ENCODE results near the gene SRCAP.

Gene SRCAP

GRCh38 chr16:30665155-30665829 is 33.7 kb upstream of the SRCAP start:
- Histone ChIP-seq H3K4me1 (ENCODE audit: insufficient read depth, low read length, poor library complexity, severe bottlenecking) (peaks cover 21% of the 10 kb centered on the region), H3K4me3 (ENCODE audit: low read length, poor library complexity, severe bottlenecking) (no peak overlapping the region), H3K27me3 (ENCODE audit: insufficient read depth, low read length, poor library complexity, severe bottlenecking) (no peaks in the 10 kb centered on the region), H4K20me1 (ENCODE audit: insufficient read depth, low read length, poor library complexity, severe bottlenecking) (peaks cover 41% of the 10 kb centered on the region), H3K9me2 (replicated peaks; ENCODE audit: low read depth, low read length) (no peaks in the 10 kb centered on the region), H3K79me2 (ENCODE audit: insufficient read depth, low read length) (peaks cover 50% of the 10 kb centered on the region), H3F3A (ENCODE audit: low read depth) (no peaks in the 10 kb centered on the region), H3K36me3 (ENCODE audit: insufficient read depth, low read length) (peaks cover 82% of the 10 kb centered on the region; the same call in 1 of the 2 replicates), H3K9ac (ENCODE audit: low read depth, low read length, poor library complexity, severe bottlenecking) (no peak overlapping the region), H3K9me3 (ENCODE audit: insufficient read depth, low read depth, low read length) (no peaks in the 10 kb centered on the region), H3K4me2 (ENCODE audit: low read depth, low read length, poor library complexity, severe bottlenecking) (no peak overlapping the region), H2AFZ (ENCODE audit: low read length) (no peak overlapping the region)
- no peak for TF ChIP-seq CTCF (conservative IDR thresholded peaks at IDR 0.05; ENCODE audit: low read length)
- no peak for TF ChIP-seq EZH2phosphoT487 (IDR thresholded peaks at IDR 0.05; ENCODE audit: borderline replicate concordance)

GRCh38 chr16:30665830-30666190 is 33.2 kb upstream of the SRCAP start:
- Histone ChIP-seq H4K20me1 (ENCODE audit: insufficient read depth, low read length, poor library complexity, severe bottlenecking) (peaks cover 36% of the 10 kb centered on the region), H3K9ac (ENCODE audit: low read depth, low read length, poor library complexity, severe bottlenecking) (no peak overlapping the region), H3K4me3 (ENCODE audit: low read length, poor library complexity, severe bottlenecking) (no peak overlapping the region), H3K36me3 (ENCODE audit: insufficient read depth, low read length) (peaks cover 83% of the 10 kb centered on the region; the same call in 1 of the 2 replicates), H3K9me3 (ENCODE audit: insufficient read depth, low read depth, low read length) (no peaks in the 10 kb centered on the region), H3K27me3 (ENCODE audit: insufficient read depth, low read length, poor library complexity, severe bottlenecking) (no peaks in the 10 kb centered on the region), H2AFZ (ENCODE audit: low read length) (no peak overlapping the region), H3K4me1 (ENCODE audit: insufficient read depth, low read length, poor library complexity, severe bottlenecking) (peaks cover 16% of the 10 kb centered on the region), H3F3A (ENCODE audit: low read depth) (no peaks in the 10 kb centered on the region), H3K4me2 (ENCODE audit: low read depth, low read length, poor library complexity, severe bottlenecking) (no peak overlapping the region), H3K79me2 (ENCODE audit: insufficient read depth, low read length) (peaks cover 45% of the 10 kb centered on the region), H3K9me2 (replicated peaks; ENCODE audit: low read depth, low read length) (no peaks in the 10 kb centered on the region)
- no peak for TF ChIP-seq CTCF (conservative IDR thresholded peaks at IDR 0.05; ENCODE audit: low read length)
- TF ChIP-seq EZH2phosphoT487 (IDR thresholded peaks at IDR 0.05; ENCODE audit: borderline replicate concordance), result no peak

- peaks cover 77% of the 10 kb centered on the region; the same call in 1 of the 2 replicates for H3K36me3 ChIP-seq (ENCODE audit: insufficient read depth, low read length)
- H3K9me3 ChIP-seq (ENCODE audit: insufficient read depth, low read depth, low read length), result no peaks in the 10 kb centered on the region
- H3K4me1 ChIP-seq (ENCODE audit: insufficient read depth, low read length, poor library complexity, severe bottlenecking), result peaks cover 7% of the 10 kb centered on the region
- peaks cover 36% of the 10 kb centered on the region for H3K79me2 ChIP-seq (ENCODE audit: insufficient read depth, low read length)
- TF ChIP-seq CTCF (conservative IDR thresholded peaks at IDR 0.05; ENCODE audit: low read length) (no peak), EZH2phosphoT487 (IDR thresholded peaks at IDR 0.05; ENCODE audit: borderline replicate concordance) (no peak)
- H4K20me1 ChIP-seq (ENCODE audit: insufficient read depth, low read length, poor library complexity, severe bottlenecking), result peaks cover 27% of the 10 kb centered on the region
- H3F3A ChIP-seq (ENCODE audit: low read depth), result no peaks in the 10 kb centered on the region
- no peak overlapping the region for H3K4me2 ChIP-seq (ENCODE audit: low read depth, low read length, poor library complexity, severe bottlenecking)
- H2AFZ ChIP-seq (ENCODE audit: low read length), result no peak overlapping the region
- no peak overlapping the region for H3K9ac ChIP-seq (ENCODE audit: low read depth, low read length, poor library complexity, severe bottlenecking)
- H3K27me3 ChIP-seq (ENCODE audit: insufficient read depth, low read length, poor library complexity, severe bottlenecking), result no peaks in the 10 kb centered on the region
- no peak overlapping the region for H3K4me3 ChIP-seq (ENCODE audit: low read length, poor library complexity, severe bottlenecking)
- H3K9me2 ChIP-seq (replicated peaks; ENCODE audit: low read depth, low read length), result no peaks in the 10 kb centered on the region
Observed at GRCh38 chr16:30666681-30667080, 32.3 kb upstream of the SRCAP start.

All from Loucy (cell line).